HG03571 (cell line): ENCODE data around the gene APBB2.
"Not testable (repeated sequence)": the region's sequence is repeated elsewhere in the genome, so short reads cannot be mapped to it uniquely, and the experiment has no call there.

Experiments used
- ATAC-seq: cut with Tn5 transposase; IDR thresholded peaks from one replicate; pipeline ENCODE4 v1.9.1; 2021; ENCODE audit not compliant: unreplicated experiment

Gene APBB2

GRCh38 chr4:40952672-40953071 is 261.7 kb downstream of the APBB2 start:
- ATAC-seq = no peak

- no peak for ATAC-seq
Measured at GRCh38 chr4:40952217-40952616, 262.1 kb downstream of the APBB2 start.

GRCh38 chr4:40951026-40951425 is 263.3 kb downstream of the APBB2 start:
- ATAC-seq = no peak

- no peak for ATAC-seq
Measured at GRCh38 chr4:40949358-40950100, 264.8 kb downstream of the APBB2 start.

GRCh38 chr4:40948014-40948413 is 266.3 kb downstream of the APBB2 start:
- no peak for ATAC-seq

- no peak for ATAC-seq
Measured at GRCh38 chr4:40946652-40947051, 267.7 kb downstream of the APBB2 start.

GRCh38 chr4:40940756-40941155 is 273.6 kb downstream of the APBB2 start:
- ATAC-seq = no peak

- no peak for ATAC-seq
Measured at GRCh38 chr4:40940317-40940741, 274.0 kb downstream of the APBB2 start.

GRCh38 chr4:40939856-40940255 is 274.5 kb downstream of the APBB2 start:
- no peak for ATAC-seq

GRCh38 chr4:40938337-40938736 is 276.0 kb downstream of the APBB2 start:
- no peak for ATAC-seq

GRCh38 chr4:40937140-40937725 is 277.1 kb downstream of the APBB2 start:
- no peak for ATAC-seq

- no peak for ATAC-seq
Measured at GRCh38 chr4:40934676-40935075, 279.7 kb downstream of the APBB2 start.

- ATAC-seq = no peak
Measured at GRCh38 chr4:40933272-40934053, 280.9 kb downstream of the APBB2 start.

GRCh38 chr4:40931841-40932240 is 282.5 kb downstream of the APBB2 start:
- ATAC-seq = no peak

- ATAC-seq = no peak
Measured at GRCh38 chr4:40931238-40931637, 283.1 kb downstream of the APBB2 start.

GRCh38 chr4:40927074-40927473 is 287.3 kb downstream of the APBB2 start:
- no peak for ATAC-seq

GRCh38 chr4:40924793-40925117 is 289.6 kb downstream of the APBB2 start:
- no peak for ATAC-seq

- peak; percentile 65 for ATAC-seq
Measured at GRCh38 chr4:40924096-40924792, 290.1 kb downstream of the APBB2 start.

GRCh38 chr4:40923316-40924095 is 290.8 kb downstream of the APBB2 start:
- ATAC-seq = no peak

GRCh38 chr4:40919976-40920375 is 294.4 kb downstream of the APBB2 start:
- not testable (repeated sequence) for ATAC-seq

GRCh38 chr4:40918330-40918729 is 296.0 kb downstream of the APBB2 start:
- no peak for ATAC-seq
